Activated T-helper 1 cell treated with Interleukin-2 at 50 U/mL for 16 hours (primary cell): Measurements from ENCODE around the gene KLRK1.
"Not testable (repeated sequence)": the region's sequence is repeated elsewhere in the genome, so short reads cannot be mapped to it uniquely, and the experiment has no call there.

Experiments used
- DNase-seq: peaks from one replicate; pipeline ENCODE4 v3.0.0-alpha.2; 2020; ENCODE audit warnings: low read depth

KLRK1 gene

GRCh38 chr12:10362828-10363657, 26.8 kb downstream of the KLRK1 start:
- DNase-seq: no peak

- DNase-seq: no peak
These were observed 27.5 kb downstream of the KLRK1 start for GRCh38 chr12:10362325-10362724.

GRCh38 chr12:10361622-10362021, 28.2 kb downstream of the KLRK1 start:
- no peak for DNase-seq

GRCh38 chr12:10361084-10361483, 28.8 kb downstream of the KLRK1 start:
- no peak for DNase-seq

GRCh38 chr12:10358969-10359368, 30.9 kb downstream of the KLRK1 start:
- DNase-seq: no peak

GRCh38 chr12:10358131-10358530, 31.7 kb downstream of the KLRK1 start:
- DNase-seq: no peak

- no peak for DNase-seq
These were observed 35.3 kb downstream of the KLRK1 start for GRCh38 chr12:10354502-10354901.

DNA sequence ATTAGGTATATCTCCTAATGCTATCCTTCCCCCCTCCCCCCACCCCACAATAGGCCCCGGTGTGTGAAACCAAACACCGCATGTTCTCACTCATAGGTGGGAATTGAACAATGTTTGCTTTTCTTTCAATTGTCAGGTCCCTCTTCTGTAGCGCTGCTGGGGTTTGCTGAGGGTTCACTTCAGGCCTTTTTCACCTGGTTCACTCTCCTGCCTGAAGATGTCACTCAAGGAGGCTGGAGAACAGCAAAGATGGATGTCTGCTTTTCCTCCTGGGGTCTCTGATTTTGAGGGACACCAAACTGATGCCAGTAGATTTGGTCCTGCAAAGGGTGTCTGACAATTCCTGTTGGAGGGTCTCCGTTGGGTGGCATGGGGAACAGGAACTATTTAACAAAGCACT, 35.8 kb downstream of the KLRK1 start:
- no peak for DNase-seq

- not testable (repeated sequence) for DNase-seq
These were observed 38.4 kb downstream of the KLRK1 start for GRCh38 chr12:10351457-10351856.

GRCh38 chr12:10341892-10342509, 47.8 kb downstream of the KLRK1 start:
- DNase-seq: no peak

GRCh38 chr12:10340946-10341345, 48.9 kb downstream of the KLRK1 start:
- DNase-seq: not testable (repeated sequence)

GRCh38 chr12:10339053-10339840, 50.6 kb downstream of the KLRK1 start:
- no peak for DNase-seq

DNA sequence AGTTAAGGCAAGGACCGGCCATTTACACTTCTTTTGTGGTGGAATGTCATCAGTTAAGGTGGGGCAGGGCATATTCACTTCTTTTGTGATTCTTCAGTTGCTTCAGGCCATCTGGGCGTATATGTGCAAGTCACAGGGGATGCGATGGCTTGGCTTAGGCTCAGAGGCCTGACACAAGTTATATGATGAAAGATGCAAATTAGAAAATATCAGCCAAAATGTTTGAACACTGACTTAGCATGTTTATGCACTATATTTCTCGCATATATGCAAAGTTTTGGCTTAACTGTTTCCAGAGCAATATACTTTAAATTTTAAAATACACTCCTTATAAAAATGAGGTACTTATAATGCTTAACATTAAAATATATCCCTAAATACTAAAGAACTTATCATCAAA, 51.4 kb downstream of the KLRK1 start:
- not testable (repeated sequence) for DNase-seq

- DNase-seq: not testable (repeated sequence)
These were observed 53.6 kb downstream of the KLRK1 start for GRCh38 chr12:10336196-10336595.

- DNase-seq: no peak
These were observed 58.1 kb downstream of the KLRK1 start for GRCh38 chr12:10331642-10332239.

GRCh38 chr12:10328691-10329090, 61.1 kb downstream of the KLRK1 start:
- not testable (repeated sequence) for DNase-seq
